Gastroesophageal sphincter (tissue), 3 donors: Measurements from ENCODE around the gene FAM118B.

ENCODE experiments used
- POLR2AphosphoS5 ChIP-seq: sonication (generic); formaldehyde crosslinking; IDR thresholded peaks from one replicate; pipeline ENCODE4 v1.6.1; 2017; ENCODE audit warnings: antibody characterized with exemption
- TF ChIP-seq, protein P1 (sequence below), 4 experiments: fragments of 200-600 bp in 2 of 4; fragments of 450-650 bp in 2 of 4; sonication (generic) in 1 of 4; IDR thresholded peaks; one replicate each; pipeline ENCODE4 v1.5.1; 2017 to 2019; ENCODE audit warnings: antibody characterized with exemption in 4 of 4, mild to moderate bottlenecking in 2 of 4, moderate library complexity in 2 of 4

DNA sequence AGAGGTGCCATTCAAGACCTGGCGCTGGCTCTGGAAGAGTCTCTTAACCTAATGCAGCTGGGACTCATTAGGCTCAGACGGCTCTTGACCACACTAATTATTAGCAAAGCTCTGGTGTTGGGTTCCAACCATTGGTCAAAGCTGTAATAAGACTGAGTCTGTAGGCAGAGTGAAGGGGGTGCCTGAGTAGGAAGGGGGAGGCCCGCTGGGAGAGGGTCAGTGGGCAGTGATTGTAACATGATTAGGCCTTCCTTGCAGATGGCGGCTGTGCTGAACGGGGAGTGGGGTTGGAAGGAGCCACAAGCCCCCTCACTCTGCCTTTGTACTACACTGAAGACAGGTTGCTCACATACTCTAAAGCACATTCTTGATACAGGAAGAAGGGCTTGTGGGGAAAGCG lies 51.9 kb downstream of the FAM118B start:
- TF ChIP-seq, protein P1, sequence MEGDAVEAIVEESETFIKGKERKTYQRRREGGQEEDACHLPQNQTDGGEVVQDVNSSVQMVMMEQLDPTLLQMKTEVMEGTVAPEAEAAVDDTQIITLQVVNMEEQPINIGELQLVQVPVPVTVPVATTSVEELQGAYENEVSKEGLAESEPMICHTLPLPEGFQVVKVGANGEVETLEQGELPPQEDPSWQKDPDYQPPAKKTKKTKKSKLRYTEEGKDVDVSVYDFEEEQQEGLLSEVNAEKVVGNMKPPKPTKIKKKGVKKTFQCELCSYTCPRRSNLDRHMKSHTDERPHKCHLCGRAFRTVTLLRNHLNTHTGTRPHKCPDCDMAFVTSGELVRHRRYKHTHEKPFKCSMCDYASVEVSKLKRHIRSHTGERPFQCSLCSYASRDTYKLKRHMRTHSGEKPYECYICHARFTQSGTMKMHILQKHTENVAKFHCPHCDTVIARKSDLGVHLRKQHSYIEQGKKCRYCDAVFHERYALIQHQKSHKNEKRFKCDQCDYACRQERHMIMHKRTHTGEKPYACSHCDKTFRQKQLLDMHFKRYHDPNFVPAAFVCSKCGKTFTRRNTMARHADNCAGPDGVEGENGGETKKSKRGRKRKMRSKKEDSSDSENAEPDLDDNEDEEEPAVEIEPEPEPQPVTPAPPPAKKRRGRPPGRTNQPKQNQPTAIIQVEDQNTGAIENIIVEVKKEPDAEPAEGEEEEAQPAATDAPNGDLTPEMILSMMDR (IDR thresholded peaks at IDR 0.05) = no peak
- TF ChIP-seq POLR2AphosphoS5 = no peak
